Activated T-helper 17 cell treated with anti-CD3 and anti-CD28 coated beads, Interleukin-2, amount 50 U/mL, for 72 hours (primary cell): ENCODE data around the gene ZDHHC17. TPM values are rescaled to one million over a fixed set of nuclear protein-coding genes. Genes with fewer than 3 reads are reported as not detected.
A peak's percentile ranks its signal among the peaks of the same experiment; 100 is the strongest.
"Not testable (repeated sequence)": the region's sequence is repeated elsewhere in the genome, so short reads cannot be mapped to it uniquely, and the experiment has no call there.

ENCODE experiments used
- ATAC-seq: fragments of 150-1000 bp; cut with Tn5 transposase; replicated peaks from 2 replicates; pipeline ENCODE4 v1.10.0; 2021; ENCODE audit warnings: mild to moderate bottlenecking, moderate library complexity
- H3K27ac Mint-ChIP-seq: one replicate; pipeline ENCODE4 v1.8.0; 2022; ENCODE audit warnings: mixed read lengths
- H3K27me3 Mint-ChIP-seq: one replicate; pipeline ENCODE4 v1.8.0; 2022; ENCODE audit warnings: mixed read lengths
- H3K36me3 Mint-ChIP-seq: one replicate; pipeline ENCODE4 v1.8.0; 2022; ENCODE audit warnings: low read depth, mild to moderate bottlenecking, mixed read lengths
- H3K4me1 Mint-ChIP-seq: one replicate; pipeline ENCODE4 v1.8.0; 2022; ENCODE audit warnings: mixed read lengths
- H3K4me3 Mint-ChIP-seq: one replicate; pipeline ENCODE4 v1.8.0; 2022; ENCODE audit warnings: mild to moderate bottlenecking, mixed read lengths
- H3K9me3 Mint-ChIP-seq: one replicate; pipeline ENCODE4 v1.8.0; 2022; ENCODE audit warnings: mixed read lengths
- total RNA-seq, 2 donors: library from RNA; stranded (reverse); gene quantifications; one replicate each; pipeline ENCODE4 v1.2.3, GENCODE V29; 2022

Gene ZDHHC17
- total RNA-seq, 2 donors from 2014 or later = 26.4 to 48.2 TPM

DNA sequence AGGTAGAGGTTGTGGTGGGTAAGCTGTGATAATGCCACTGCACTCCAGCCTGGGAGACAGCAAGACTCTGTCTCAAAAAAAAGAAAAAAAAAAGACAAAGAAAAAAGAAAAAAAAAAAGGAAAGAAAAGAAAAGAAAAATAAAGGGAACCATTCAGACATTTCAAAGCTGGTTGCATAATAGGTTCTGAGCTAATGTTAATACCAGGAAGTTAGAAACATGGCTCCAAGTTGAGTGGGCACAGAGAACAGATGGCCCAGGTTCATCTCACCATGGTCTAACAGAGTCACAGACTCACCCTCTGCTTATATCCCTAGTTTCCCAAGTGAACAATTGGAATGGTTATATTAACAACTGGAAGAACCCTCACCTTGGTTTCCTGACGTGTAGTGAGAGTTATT is 17.4 kb upstream of the ZDHHC17 start:
- Mint-ChIP-seq H3K27ac (no peak overlapping the region), H3K4me1 (no peaks in the 10 kb centered on the region), H3K27me3 (peaks cover 25% of the 10 kb centered on the region), H3K9me3 (no peaks in the 10 kb centered on the region), H3K4me3 (no peak overlapping the region), H3K36me3 (no peaks in the 10 kb centered on the region)
- no peak for ATAC-seq

DNA sequence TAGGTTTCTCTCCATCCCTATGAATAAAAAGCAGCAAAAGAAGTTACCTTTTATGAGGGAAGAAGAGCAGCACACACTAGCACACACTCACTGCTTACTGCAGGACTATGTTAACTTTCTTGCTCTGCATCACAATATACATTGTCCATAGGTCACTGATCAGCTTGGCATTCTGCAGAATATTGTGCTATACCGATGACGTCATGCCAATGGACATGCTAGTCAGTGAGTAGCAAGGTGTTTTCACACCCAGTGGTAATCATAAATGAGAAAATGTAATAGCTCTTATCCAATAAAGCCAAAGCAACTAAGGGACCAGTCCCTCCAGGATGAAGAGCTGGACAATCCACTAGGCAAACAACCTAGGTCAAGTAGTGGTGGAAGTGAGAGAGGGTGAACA is 16.7 kb upstream of the ZDHHC17 start:
- Mint-ChIP-seq H3K27me3 (peaks cover 25% of the 10 kb centered on the region), H3K36me3 (no peaks in the 10 kb centered on the region), H3K4me1 (no peaks in the 10 kb centered on the region), H3K9me3 (no peaks in the 10 kb centered on the region), H3K27ac (no peak overlapping the region), H3K4me3 (no peak overlapping the region)
- no peak for ATAC-seq

DNA sequence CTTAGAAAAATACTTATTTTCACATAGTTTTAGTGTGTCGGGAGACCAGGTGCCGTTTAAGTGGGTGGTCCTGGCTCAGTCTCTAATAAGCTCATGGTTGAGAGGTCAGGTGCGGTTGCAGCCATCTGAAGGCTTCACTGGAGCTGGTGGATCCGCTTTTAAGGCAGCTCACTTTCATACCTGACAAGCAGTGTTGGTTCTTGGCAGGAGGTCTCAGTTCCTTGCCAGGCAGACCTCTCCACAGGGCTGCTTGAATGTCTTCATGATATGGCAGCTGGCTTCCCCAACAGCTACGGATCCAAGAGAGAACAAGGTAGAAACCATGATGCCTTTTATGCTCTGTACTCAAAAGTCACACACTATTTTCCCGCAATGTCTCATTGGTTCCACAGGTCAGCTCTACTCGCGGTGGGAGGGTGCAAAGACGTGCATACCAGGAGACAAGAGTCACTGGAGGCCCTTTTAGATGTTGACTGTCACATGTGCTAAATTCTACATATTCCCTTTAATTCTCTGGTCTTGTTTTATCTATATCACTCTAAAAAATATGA is 8.0 kb upstream of the ZDHHC17 start:
- Mint-ChIP-seq H3K27ac (no peak overlapping the region), H3K4me3 (no peak overlapping the region), H3K4me1 (no peaks in the 10 kb centered on the region), H3K9me3 (no peaks in the 10 kb centered on the region), H3K36me3 (no peaks in the 10 kb centered on the region), H3K27me3 (no peaks in the 10 kb centered on the region)
- no peak for ATAC-seq

DNA sequence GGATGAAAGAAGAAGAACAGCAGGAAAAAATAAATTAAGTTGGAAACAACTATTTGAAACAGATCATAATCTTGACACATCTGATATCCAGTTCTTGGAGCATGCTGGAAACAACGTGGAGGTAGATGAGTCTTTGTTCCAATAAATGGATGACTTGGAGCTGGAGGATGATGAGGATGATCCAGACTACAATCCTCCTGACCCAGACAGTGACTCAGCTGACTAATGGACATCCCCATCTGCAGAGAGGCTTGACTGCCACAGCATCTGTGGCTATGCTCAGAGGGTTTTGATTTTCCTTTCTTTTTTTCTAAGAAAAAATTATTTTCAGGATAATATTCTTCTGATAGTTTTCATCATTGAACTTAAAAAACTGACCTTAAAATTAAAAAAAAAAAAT is 6.2 kb upstream of the ZDHHC17 start:
- H3K27ac Mint-ChIP-seq = no peak overlapping the region
- no peaks in the 10 kb centered on the region for H3K9me3 Mint-ChIP-seq
- no peaks in the 10 kb centered on the region for H3K36me3 Mint-ChIP-seq
- no peaks in the 10 kb centered on the region for H3K27me3 Mint-ChIP-seq
- ATAC-seq = no peak
- H3K4me1 Mint-ChIP-seq = no peaks in the 10 kb centered on the region
- no peak overlapping the region for H3K4me3 Mint-ChIP-seq

DNA sequence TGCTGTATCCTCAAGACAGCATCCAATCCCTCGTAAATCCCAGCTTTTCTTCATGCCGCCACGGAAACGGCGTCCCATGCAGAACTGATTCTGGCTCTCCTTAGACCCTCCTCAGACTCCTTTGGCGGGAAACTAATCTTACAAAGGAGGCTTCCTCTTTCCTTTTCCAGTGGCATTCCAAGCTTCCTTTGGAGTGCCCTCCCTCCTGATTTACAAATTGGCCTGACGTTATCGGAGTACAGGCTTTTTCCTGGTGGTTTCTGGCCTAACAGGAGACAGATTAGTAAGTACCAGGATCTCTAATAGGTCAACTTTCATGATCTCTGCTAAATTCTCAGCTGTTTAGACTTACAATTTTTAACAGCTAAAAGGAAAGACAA is 1.3 kb upstream of the ZDHHC17 start:
- Mint-ChIP-seq H3K9me3 (no peaks in the 10 kb centered on the region), H3K27me3 (no peaks in the 10 kb centered on the region), H3K4me1 (peaks cover 12% of the 10 kb centered on the region), H3K4me3 (peak overlapping the region; percentile 96), H3K27ac (peak overlapping the region; percentile 95), H3K36me3 (peaks cover 10% of the 10 kb centered on the region)
- ATAC-seq = no peak

DNA sequence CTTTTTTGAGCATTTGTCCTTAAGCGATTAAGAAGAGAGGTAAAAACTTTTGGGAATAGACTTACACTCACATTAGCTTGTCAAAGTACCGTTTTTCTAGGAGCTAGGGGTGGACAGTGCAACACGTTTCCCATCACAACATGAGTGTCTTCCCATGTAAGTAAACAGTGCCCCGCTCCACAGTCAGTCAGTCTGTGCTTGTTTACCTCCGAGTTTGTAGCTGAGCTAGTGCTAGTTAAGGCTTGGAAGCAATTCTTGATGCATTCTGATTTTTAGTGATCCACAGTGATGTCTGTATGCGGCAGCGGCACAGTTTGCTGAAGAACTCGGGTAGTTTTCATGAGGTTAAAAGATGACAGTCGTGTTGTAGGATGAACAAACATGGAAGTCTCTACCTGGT is 941 bp downstream of the ZDHHC17 start:
- ATAC-seq = no peak

DNA sequence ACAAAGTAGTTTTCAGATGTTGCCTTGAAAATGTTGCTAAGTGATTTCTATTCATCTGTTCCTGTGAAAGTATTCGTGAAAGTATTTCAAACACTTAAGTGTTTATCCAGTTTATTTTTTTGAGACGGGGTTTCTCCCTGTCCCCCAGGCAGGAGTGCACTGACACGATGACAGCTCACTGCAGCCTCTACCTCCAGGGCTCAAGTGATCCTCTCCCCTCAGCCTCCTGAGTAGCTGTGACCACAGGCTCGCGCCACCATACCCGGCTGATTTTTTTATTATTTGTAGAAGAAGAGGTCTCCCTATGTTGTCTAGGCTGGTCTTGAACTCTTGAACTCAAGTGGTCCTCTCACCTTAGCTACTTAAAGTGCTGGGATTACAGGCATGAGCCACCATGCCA is 1.7 kb downstream of the ZDHHC17 start:
- peaks cover 12% of the 10 kb centered on the region for H3K4me1 Mint-ChIP-seq
- ATAC-seq = no peak
- peak overlapping the region; percentile 95 for H3K27ac Mint-ChIP-seq
- no peaks in the 10 kb centered on the region for H3K27me3 Mint-ChIP-seq
- H3K36me3 Mint-ChIP-seq = peaks cover 10% of the 10 kb centered on the region
- peak overlapping the region; percentile 96 for H3K4me3 Mint-ChIP-seq
- H3K9me3 Mint-ChIP-seq = no peaks in the 10 kb centered on the region

More for the DNA sequence above, 941 bp downstream of the ZDHHC17 start:
- no peaks in the 10 kb centered on the region for H3K9me3 Mint-ChIP-seq
- H3K4me1 Mint-ChIP-seq = peaks cover 12% of the 10 kb centered on the region
- peak overlapping the region; percentile 95 for H3K27ac Mint-ChIP-seq
- H3K36me3 Mint-ChIP-seq = peaks cover 10% of the 10 kb centered on the region
- H3K4me3 Mint-ChIP-seq = peak overlapping the region; percentile 96
- H3K27me3 Mint-ChIP-seq = no peaks in the 10 kb centered on the region

DNA sequence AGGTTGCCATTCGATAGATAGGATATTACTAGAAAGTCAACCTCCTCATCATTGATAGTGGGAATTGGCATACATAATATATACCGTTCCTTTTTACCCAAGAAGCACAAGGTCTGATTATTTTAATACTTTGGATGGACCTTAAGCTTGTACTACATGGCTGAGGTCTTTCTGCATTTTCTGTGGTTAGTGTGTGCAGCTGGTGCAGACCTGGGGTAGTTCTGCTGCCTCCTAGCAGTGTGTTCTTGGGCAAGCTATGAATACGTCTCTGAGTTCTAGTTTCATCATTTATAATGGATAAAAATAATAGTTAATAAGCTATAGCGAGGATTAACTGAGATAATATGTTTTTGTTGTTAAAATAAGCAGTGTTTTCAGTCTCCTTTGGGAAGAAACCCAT is 2.2 kb downstream of the ZDHHC17 start:
- ATAC-seq = no peak
- Mint-ChIP-seq H3K4me3 (peak overlapping the region; percentile 96), H3K27ac (no peak overlapping the region), H3K9me3 (no peaks in the 10 kb centered on the region), H3K4me1 (peaks cover 12% of the 10 kb centered on the region), H3K36me3 (peaks cover 10% of the 10 kb centered on the region), H3K27me3 (no peaks in the 10 kb centered on the region)

DNA sequence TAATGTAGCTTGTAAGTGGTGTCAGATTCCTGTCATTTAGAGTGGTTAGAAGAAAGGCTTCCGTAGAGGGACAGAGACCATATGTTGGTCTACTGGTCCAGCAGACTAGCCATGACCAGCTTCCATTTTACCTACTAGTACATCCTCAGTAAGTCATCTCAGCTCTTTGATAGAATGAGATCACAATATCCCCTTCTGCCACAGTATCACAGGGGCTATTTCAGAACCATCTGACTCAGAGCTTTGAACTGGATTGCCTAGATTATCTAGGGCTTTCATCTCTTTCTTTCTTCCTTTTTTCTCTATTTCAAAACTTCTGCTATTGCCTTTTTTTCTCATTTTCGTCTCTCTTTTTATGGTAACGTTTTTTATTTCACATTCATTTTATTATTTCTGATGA is 4.7 kb downstream of the ZDHHC17 start:
- Mint-ChIP-seq H3K36me3 (peaks cover 23% of the 10 kb centered on the region), H3K4me1 (peaks cover 19% of the 10 kb centered on the region), H3K4me3 (no peak overlapping the region), H3K9me3 (no peaks in the 10 kb centered on the region), H3K27me3 (no peaks in the 10 kb centered on the region), H3K27ac (no peak overlapping the region)
- no peak for ATAC-seq

DNA sequence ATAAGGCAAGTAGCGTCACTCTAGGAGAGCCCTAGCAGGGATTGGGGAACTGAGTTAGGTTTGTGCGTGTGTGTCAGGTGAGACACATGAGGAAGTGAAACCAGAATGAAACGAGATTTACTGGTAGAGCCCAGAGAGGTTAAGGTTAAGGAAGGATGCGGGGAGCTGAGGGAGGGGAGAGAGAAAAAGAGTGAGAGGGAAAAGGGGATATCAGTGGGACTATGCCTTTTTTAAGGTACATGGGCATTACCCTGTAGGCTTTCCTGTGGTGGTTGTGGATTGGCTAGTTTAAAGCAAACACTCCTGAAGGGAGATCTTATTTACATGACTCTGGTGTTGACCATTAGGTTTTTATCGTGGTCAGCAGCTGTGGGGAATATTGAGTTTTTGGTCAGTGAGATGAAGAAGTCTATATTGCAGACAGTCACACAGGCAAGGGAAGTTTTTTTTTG is 13.9 kb downstream of the ZDHHC17 start:
- peak overlapping the region; percentile 37 for H3K27ac Mint-ChIP-seq
- H3K4me1 Mint-ChIP-seq = peaks cover 53% of the 10 kb centered on the region
- peaks cover 6% of the 10 kb centered on the region for H3K9me3 Mint-ChIP-seq
- peak overlapping the region; percentile 58 for H3K4me3 Mint-ChIP-seq
- ATAC-seq = peak; percentile 70
- H3K27me3 Mint-ChIP-seq = no peaks in the 10 kb centered on the region
- peaks cover 24% of the 10 kb centered on the region for H3K36me3 Mint-ChIP-seq

DNA sequence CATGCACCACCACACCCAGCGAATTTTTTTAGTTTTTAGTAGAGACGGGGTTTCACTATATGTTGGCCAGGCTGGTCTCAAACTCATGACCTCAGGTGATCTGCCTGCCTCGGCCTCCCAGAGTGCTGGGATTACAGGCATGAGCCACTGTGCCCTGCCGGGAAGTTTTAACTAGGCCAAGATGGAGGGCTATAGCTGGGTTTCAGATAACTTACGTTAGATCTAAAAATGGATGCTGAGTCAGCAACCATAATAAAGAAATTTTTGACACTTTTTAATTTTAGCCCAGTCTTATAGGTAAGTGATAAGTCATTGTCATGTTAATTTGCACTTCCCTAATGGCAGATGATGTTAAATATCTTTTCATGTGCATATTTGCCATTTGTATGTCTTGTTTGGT is 14.4 kb downstream of the ZDHHC17 start:
- peaks cover 53% of the 10 kb centered on the region for H3K4me1 Mint-ChIP-seq

DNA sequence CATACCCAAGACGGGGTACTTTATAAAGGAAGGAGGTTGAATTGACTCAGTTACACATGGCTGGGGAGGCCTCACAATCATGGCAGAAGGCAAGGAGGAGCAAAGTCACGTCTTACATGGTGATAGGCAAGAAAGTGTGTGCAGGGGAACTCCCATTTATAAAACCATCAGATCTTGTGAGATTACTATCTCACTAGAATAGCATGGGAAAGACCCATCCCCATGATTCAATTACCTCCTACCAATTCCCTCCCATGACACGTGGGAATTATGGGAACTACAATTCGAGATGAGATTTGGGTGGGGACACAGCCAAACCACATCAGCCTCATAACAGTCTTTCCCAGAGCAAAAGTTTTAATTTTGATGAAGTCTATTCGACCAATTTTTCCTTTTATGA is 15.4 kb downstream of the ZDHHC17 start:
- H3K36me3 Mint-ChIP-seq = peaks cover 21% of the 10 kb centered on the region
- H3K27me3 Mint-ChIP-seq, H3K9me3 Mint-ChIP-seq: not testable (repeated sequence)
- H3K27ac Mint-ChIP-seq = peak overlapping the region; percentile 63
- peak overlapping the region; percentile 54 for H3K4me3 Mint-ChIP-seq
- ATAC-seq = peak; percentile 52
- H3K4me1 Mint-ChIP-seq = peaks cover 50% of the 10 kb centered on the region

More for the DNA sequence above, 14.4 kb downstream of the ZDHHC17 start:
- Mint-ChIP-seq H3K27me3 (no peaks in the 10 kb centered on the region), H3K27ac (peak overlapping the region; percentile 37), H3K36me3 (peaks cover 18% of the 10 kb centered on the region), H3K9me3 (peaks cover 6% of the 10 kb centered on the region), H3K4me3 (peak overlapping the region; percentile 58)
- ATAC-seq = no peak

DNA sequence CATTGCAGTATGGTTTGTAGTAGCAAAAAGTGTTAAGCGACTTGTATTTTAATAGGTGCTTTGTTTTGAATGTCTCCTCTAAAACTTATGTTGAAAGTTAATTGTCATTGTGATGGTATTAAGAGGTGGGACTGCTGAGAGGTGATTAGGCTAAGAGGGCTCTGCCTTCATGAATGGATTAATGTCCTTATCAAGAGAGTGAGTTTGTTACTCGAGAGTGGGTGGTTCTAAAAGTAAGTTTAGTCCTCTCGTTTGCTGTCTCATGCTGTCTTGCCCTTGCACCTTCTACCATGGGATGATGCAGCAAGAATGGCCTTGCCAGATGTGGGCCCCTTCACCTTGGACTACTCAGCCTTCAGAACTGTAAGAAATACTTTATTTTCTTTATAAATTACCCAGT is 17.4 kb downstream of the ZDHHC17 start:
- ATAC-seq = no peak
- Mint-ChIP-seq H3K36me3 (peaks cover 21% of the 10 kb centered on the region), H3K4me1 (peaks cover 49% of the 10 kb centered on the region), H3K27ac (no peak overlapping the region), H3K4me3 (no peak overlapping the region), H3K9me3 (peaks cover 6% of the 10 kb centered on the region), H3K27me3 (no peaks in the 10 kb centered on the region)

DNA sequence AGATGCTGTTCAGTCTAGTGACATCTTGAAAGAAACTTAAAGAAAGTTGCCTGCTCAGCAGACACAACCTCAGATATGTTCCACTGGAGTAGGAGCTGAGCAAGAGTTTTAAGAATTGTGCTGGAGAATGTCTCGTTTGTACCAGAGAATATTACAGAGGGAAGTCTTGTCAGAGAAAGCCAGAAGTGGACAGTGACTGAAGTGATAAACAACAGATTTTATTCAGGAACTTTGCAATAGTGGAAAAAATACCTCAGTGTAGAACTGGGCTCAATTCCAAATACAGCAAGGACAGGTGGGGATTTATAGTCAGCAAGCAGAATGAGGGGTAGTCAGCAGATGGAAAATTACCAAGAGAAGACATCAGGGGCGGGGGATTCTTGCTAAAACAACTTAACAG is 18.6 kb downstream of the ZDHHC17 start:
- no peaks in the 10 kb centered on the region for H3K27me3 Mint-ChIP-seq
- H3K4me3 Mint-ChIP-seq = no peak overlapping the region
- H3K9me3 Mint-ChIP-seq = peaks cover 6% of the 10 kb centered on the region
- peak overlapping the region; percentile 55 for H3K27ac Mint-ChIP-seq
- peaks cover 21% of the 10 kb centered on the region for H3K36me3 Mint-ChIP-seq
- peaks cover 40% of the 10 kb centered on the region for H3K4me1 Mint-ChIP-seq
- no peak for ATAC-seq

DNA sequence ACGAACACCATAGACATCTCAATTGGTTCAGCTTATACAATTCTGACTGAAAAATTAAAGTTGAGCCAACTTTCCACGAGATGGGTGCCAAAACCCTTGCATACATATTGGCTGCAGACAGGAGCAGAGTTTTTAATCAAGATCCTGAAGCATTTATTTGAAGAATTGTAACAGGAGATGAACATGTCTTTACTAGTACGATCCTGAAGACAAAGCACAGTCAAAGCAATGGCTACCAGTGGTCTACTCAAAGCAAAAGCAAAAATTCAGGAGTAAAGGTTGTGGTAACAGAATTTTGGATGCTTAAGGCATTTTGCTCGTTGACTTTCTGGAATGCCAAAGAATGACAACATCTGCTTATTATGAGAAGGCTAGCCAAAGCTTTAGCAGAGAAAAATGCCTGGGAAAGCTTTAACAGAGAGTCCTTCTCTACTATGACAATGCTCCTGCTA is 20.7 kb downstream of the ZDHHC17 start:
- peaks cover 14% of the 10 kb centered on the region for H3K36me3 Mint-ChIP-seq
- no peak overlapping the region for H3K4me3 Mint-ChIP-seq
- peaks cover 26% of the 10 kb centered on the region for H3K4me1 Mint-ChIP-seq
- no peak overlapping the region for H3K27ac Mint-ChIP-seq
- H3K9me3 Mint-ChIP-seq = no peaks in the 10 kb centered on the region
- H3K27me3 Mint-ChIP-seq = no peaks in the 10 kb centered on the region
- ATAC-seq = no peak

DNA sequence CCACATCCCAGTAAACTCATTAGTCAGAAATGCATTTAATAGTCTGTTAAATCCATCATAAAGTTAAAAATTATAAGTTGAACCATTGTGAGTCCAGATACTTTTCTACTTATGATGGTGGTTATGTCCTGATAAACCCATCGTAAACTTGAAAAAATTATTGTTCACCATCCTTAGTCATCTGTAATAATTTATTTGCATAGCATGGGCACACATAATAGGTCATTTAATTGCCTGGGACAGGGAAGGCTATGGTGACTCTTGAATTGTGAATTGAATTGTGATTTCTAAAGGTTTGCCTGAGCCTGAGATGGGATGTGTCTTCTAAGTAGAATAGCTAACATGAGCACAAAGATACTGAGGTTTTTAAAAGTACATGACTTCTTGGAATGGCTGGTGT is 21.5 kb downstream of the ZDHHC17 start:
- no peak for ATAC-seq
- H3K4me1 Mint-ChIP-seq = peaks cover 19% of the 10 kb centered on the region
- H3K27ac Mint-ChIP-seq = no peak overlapping the region
- H3K36me3 Mint-ChIP-seq = peaks cover 10% of the 10 kb centered on the region
- H3K4me3 Mint-ChIP-seq = no peak overlapping the region
- no peaks in the 10 kb centered on the region for H3K9me3 Mint-ChIP-seq
- no peaks in the 10 kb centered on the region for H3K27me3 Mint-ChIP-seq
